ENCODE measurements around the gene STMN1. TPM values are rescaled to one million over a fixed set of nuclear protein-coding genes. Genes with fewer than 3 reads are reported as not detected.

STMN1 gene
- total and polyA plus RNA-seq, 9 of the 15 experiments (the other 6 are each of a cell fraction or from before 2014, with no cell fraction given), result 269 to 2,153 (median 595) TPM

GRCh38 chr1:25858906-25859789 lies 47.1 kb downstream of the STMN1 start, which contains the start of gene AUNIP (continued):
- TF ChIP-seq USF2 (CRISPR knock-in tag; IDR thresholded peaks at IDR 0.05), result no peak
- TF ChIP-seq TRIM28 (IDR thresholded peaks at IDR 0.05), result no peak; the same call in 1 of the 2 replicates
- peak; percentile 59; the same call in 1 of the 2 replicates for TF ChIP-seq ZNF12 (CRISPR knock-in tag; IDR thresholded peaks at IDR 0.05)
- no peak for TF ChIP-seq XRCC3 (IDR thresholded peaks at IDR 0.05)
- no peak; the same call in 1 of the 2 replicates for TF ChIP-seq HMBOX1 (IDR thresholded peaks at IDR 0.05)
- no peak for TF ChIP-seq PPARD (CRISPR knock-in tag; IDR thresholded peaks at IDR 0.05)
- TF ChIP-seq ZNF277 (CRISPR knock-in tag; IDR thresholded peaks at IDR 0.05; ENCODE audit: borderline replicate concordance), result no peak
- peak; percentile 59 to 93; a peak in 3 of 4 replicates for TF ChIP-seq SIN3A (IDR thresholded peaks at IDR 0.05; ENCODE audit: borderline replicate concordance in 2 of 2, control insufficient read depth in 1 of 2, low read depth in 2 of 2, low read length in 2 of 2)
- TF ChIP-seq CHCHD3 (CRISPR knock-in tag; IDR thresholded peaks at IDR 0.05), result no peak
- TF ChIP-seq IRF2 (CRISPR knock-in tag; IDR thresholded peaks at IDR 0.05), result no peak
- peak; percentile 45; the same call in 1 of the 2 replicates for TF ChIP-seq PKNOX1 (IDR thresholded peaks at IDR 0.05)
- peak; percentile 100 for TF ChIP-seq SAP30 (IDR thresholded peaks at IDR 0.05; ENCODE audit: borderline replicate concordance, insufficient read depth, low read depth, low read length, poor library complexity, severe bottlenecking)
- TF ChIP-seq C11orf30 (IDR thresholded peaks at IDR 0.05; ENCODE audit: low read depth), result no peak
- TF ChIP-seq MITF (IDR thresholded peaks at IDR 0.05), result no peak; the same call in 1 of the 2 replicates
- peak; percentile 26; the same call in 1 of the 2 replicates for TF ChIP-seq TGIF2 (CRISPR knock-in tag; IDR thresholded peaks at IDR 0.05)
- TF ChIP-seq ZC3H11A (IDR thresholded peaks at IDR 0.05; ENCODE audit: low read depth, low read length), result no peak
- no peak for TF ChIP-seq ELK1 (CRISPR knock-in tag; IDR thresholded peaks at IDR 0.05)
- peak; percentile 73 for TF ChIP-seq BCOR (IDR thresholded peaks at IDR 0.05)
